Measurements from ENCODE around the gene PTPRC. TPM values are rescaled to one million over a fixed set of nuclear protein-coding genes. Genes with fewer than 3 reads are reported as not detected.

PTPRC gene
- total RNA-seq, 1 experiment from 2014 or later, result 0.25 TPM

GRCh38 chr1:198750081-198750480 lies 111.2 kb downstream of the PTPRC start:
- peaks cover 9% of the 10 kb centered on the region for H3K27me3 Mint-ChIP-seq (ENCODE audit: insufficient read depth, unreplicated experiment)
- H3K9me3 Mint-ChIP-seq (ENCODE audit: unreplicated experiment), result no peaks in the 10 kb centered on the region
- Histone ChIP-seq H3K9me3 (no peaks in the 10 kb centered on the region), H3K27me3 (replicated peaks; ENCODE audit: control insufficient read depth, insufficient read depth, low read length) (no peaks in the 10 kb centered on the region), H3K4me1 (no peaks in the 10 kb centered on the region), H3K4me3 (ENCODE audit: low read depth, low read length) (no peak overlapping the region), H3K36me3 (ENCODE audit: control insufficient read depth, insufficient read depth, low read length) (no peaks in the 10 kb centered on the region)
- ChIA-PET CTCF (no interaction called here), POLR2A (no interaction called here)
- intact Hi-C loops (cut with micrococcal nuclease; ENCODE audit: unreplicated experiment), result no loop called here
- DNase-seq, result no peak
- no peak for TF ChIP-seq CTCF (IDR thresholded peaks at IDR 0.05; ENCODE audit: insufficient read depth in 1 of 2, low read depth in 1 of 2, low read length in 1 of 2, severe bottlenecking in 1 of 2, unreplicated experiment in 1 of 2)
- BruUV-seq (replicated peaks), result no TSS peak
- H3K27ac Mint-ChIP-seq (ENCODE audit: unreplicated experiment), result no peak overlapping the region
- no peaks in the 10 kb centered on the region for H3K36me3 Mint-ChIP-seq (ENCODE audit: insufficient read depth, unreplicated experiment)
- no peak overlapping the region for H3K4me3 Mint-ChIP-seq (ENCODE audit: unreplicated experiment)
- H3K4me1 Mint-ChIP-seq (ENCODE audit: low read depth, unreplicated experiment), result peaks cover 5% of the 10 kb centered on the region

- Mint-ChIP-seq H3K27me3 (ENCODE audit: insufficient read depth, unreplicated experiment) (peaks cover 9% of the 10 kb centered on the region), H3K36me3 (ENCODE audit: insufficient read depth, unreplicated experiment) (no peaks in the 10 kb centered on the region), H3K4me3 (ENCODE audit: unreplicated experiment) (no peak overlapping the region), H3K27ac (ENCODE audit: unreplicated experiment) (no peak overlapping the region), H3K9me3 (ENCODE audit: unreplicated experiment) (no peaks in the 10 kb centered on the region), H3K4me1 (ENCODE audit: low read depth, unreplicated experiment) (peaks cover 5% of the 10 kb centered on the region)
- intact Hi-C loops (cut with micrococcal nuclease; ENCODE audit: unreplicated experiment), result no loop called here
- H3K27me3 ChIP-seq (replicated peaks; ENCODE audit: control insufficient read depth, insufficient read depth, low read length), result no peaks in the 10 kb centered on the region
- ChIA-PET CTCF (no interaction called here), POLR2A (no interaction called here)
- DNase-seq, result no peak
- no peak for TF ChIP-seq CTCF (IDR thresholded peaks at IDR 0.05; ENCODE audit: insufficient read depth in 1 of 2, low read depth in 1 of 2, low read length in 1 of 2, severe bottlenecking in 1 of 2, unreplicated experiment in 1 of 2)
- no peaks in the 10 kb centered on the region for H3K4me1 ChIP-seq
- H3K4me3 ChIP-seq (ENCODE audit: low read depth, low read length), result no peak overlapping the region
- no peaks in the 10 kb centered on the region for H3K36me3 ChIP-seq (ENCODE audit: control insufficient read depth, insufficient read depth, low read length)
- BruUV-seq (replicated peaks), result no TSS peak
- no peaks in the 10 kb centered on the region for H3K9me3 ChIP-seq
These were observed 112.9 kb downstream of the PTPRC start for GRCh38 chr1:198751741-198752140.

GRCh38 chr1:198754670-198755069 lies 115.8 kb downstream of the PTPRC start:
- ChIA-PET CTCF (no interaction called here), POLR2A (no interaction called here)
- H3K36me3 Mint-ChIP-seq (ENCODE audit: insufficient read depth, unreplicated experiment), result no peaks in the 10 kb centered on the region
- no peaks in the 10 kb centered on the region for H3K4me1 ChIP-seq
- H3K4me3 Mint-ChIP-seq (ENCODE audit: unreplicated experiment), result no peak overlapping the region
- no TSS peak for BruUV-seq (replicated peaks)
- intact Hi-C loops (cut with micrococcal nuclease; ENCODE audit: unreplicated experiment), result no loop called here
- DNase-seq, result no peak
- H3K4me3 ChIP-seq (ENCODE audit: low read depth, low read length), result no peak overlapping the region
- no peaks in the 10 kb centered on the region for H3K36me3 ChIP-seq (ENCODE audit: control insufficient read depth, insufficient read depth, low read length)
- H3K27ac Mint-ChIP-seq (ENCODE audit: unreplicated experiment), result no peak overlapping the region
- peaks cover 9% of the 10 kb centered on the region for H3K27me3 Mint-ChIP-seq (ENCODE audit: insufficient read depth, unreplicated experiment)
- no peaks in the 10 kb centered on the region for H3K9me3 ChIP-seq
- no peak for TF ChIP-seq CTCF (IDR thresholded peaks at IDR 0.05; ENCODE audit: insufficient read depth in 1 of 2, low read depth in 1 of 2, low read length in 1 of 2, severe bottlenecking in 1 of 2, unreplicated experiment in 1 of 2)
- peaks cover 5% of the 10 kb centered on the region for H3K4me1 Mint-ChIP-seq (ENCODE audit: low read depth, unreplicated experiment)
- H3K9me3 Mint-ChIP-seq (ENCODE audit: unreplicated experiment), result no peaks in the 10 kb centered on the region
- H3K27me3 ChIP-seq (replicated peaks; ENCODE audit: control insufficient read depth, insufficient read depth, low read length), result no peaks in the 10 kb centered on the region
